ENCODE data around the gene POSTN. TPM values are rescaled to one million over a fixed set of nuclear protein-coding genes. Genes with fewer than 3 reads are reported as not detected.

Gene POSTN
- total RNA-seq, 1 donor, result 1,081 TPM

GRCh38 chr13:37608750-37609339 is 10.3 kb upstream of the POSTN start:
- H3K79me2 ChIP-seq (ENCODE audit: insufficient read depth, low read length), result no peaks in the 10 kb centered on the region
- peak; percentile 60 for TF ChIP-seq CTCF (IDR thresholded peaks at IDR 0.05; ENCODE audit: extremely low read depth, low read depth, low read length)
- H3K27ac ChIP-seq (ENCODE audit: low read depth, low read length), result no peak overlapping the region
- no peaks in the 10 kb centered on the region for H3K9me3 ChIP-seq (ENCODE audit: low read depth, low read length)
- no peak for DNase-seq (ENCODE audit: insufficient read length, low spot score, missing footprints)
- no peaks in the 10 kb centered on the region for H3K4me1 ChIP-seq (ENCODE audit: insufficient read depth, low read length)
- H2AFZ ChIP-seq (ENCODE audit: low read length), result no peak overlapping the region
- H3K27me3 ChIP-seq (ENCODE audit: insufficient read depth, low read length), result no peaks in the 10 kb centered on the region
- no peak overlapping the region for H3K4me3 ChIP-seq (ENCODE audit: insufficient read depth, low read length)
- no peaks in the 10 kb centered on the region for H3K36me3 ChIP-seq (ENCODE audit: insufficient read depth, low read length)
- no peak overlapping the region for H3K4me2 ChIP-seq (ENCODE audit: insufficient read depth, low read length)
- no peaks in the 10 kb centered on the region for H4K20me1 ChIP-seq (ENCODE audit: insufficient read depth, low read length)

DNA sequence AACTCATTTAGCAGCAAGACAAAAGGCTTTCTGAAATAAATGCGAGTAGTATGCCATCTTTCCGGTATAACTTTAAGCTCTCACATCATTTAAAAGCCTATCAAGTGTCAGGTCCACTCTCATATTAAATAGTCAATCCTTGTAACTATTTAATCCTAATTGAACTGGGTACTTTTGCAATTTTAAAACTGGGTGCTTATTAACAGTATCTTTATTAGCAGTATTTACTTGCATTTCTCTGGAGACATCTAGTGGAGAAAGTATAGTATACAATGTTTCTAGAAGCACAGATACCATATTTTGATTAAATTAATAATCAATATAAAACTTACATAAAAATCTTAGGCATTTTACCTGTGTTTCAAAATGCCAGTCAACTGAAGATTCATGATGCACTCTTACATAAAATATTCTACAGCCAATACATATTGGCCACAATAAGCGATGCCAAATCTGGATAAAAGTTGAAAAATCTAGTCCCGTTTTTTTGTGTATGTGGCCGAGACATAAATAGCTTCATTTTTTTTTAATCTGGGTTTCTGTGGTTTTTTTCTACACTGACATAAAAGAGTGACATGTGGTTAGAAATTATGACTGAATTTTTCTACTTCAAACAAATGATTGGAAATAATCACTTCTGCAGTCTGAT is 4.3 kb upstream of the POSTN start:
- no peaks in the 10 kb centered on the region for H3K9me3 ChIP-seq (ENCODE audit: low read depth, low read length)
- H3K27me3 ChIP-seq (ENCODE audit: insufficient read depth, low read length), result no peaks in the 10 kb centered on the region
- H4K20me1 ChIP-seq (ENCODE audit: insufficient read depth, low read length), result no peaks in the 10 kb centered on the region
- H3K4me1 ChIP-seq (ENCODE audit: insufficient read depth, low read length), result peaks cover 19% of the 10 kb centered on the region
- no peaks in the 10 kb centered on the region for H3K36me3 ChIP-seq (ENCODE audit: insufficient read depth, low read length)
- TF ChIP-seq CTCF (IDR thresholded peaks at IDR 0.05; ENCODE audit: extremely low read depth, low read depth, low read length), result peak; percentile 66
- no peak overlapping the region for H3K4me3 ChIP-seq (ENCODE audit: insufficient read depth, low read length)
- H2AFZ ChIP-seq (ENCODE audit: low read length), result peak overlapping the region; percentile 64
- H3K4me2 ChIP-seq (ENCODE audit: insufficient read depth, low read length), result peak overlapping the region; percentile 34
- H3K79me2 ChIP-seq (ENCODE audit: insufficient read depth, low read length), result peaks cover 15% of the 10 kb centered on the region
- H3K27ac ChIP-seq (ENCODE audit: low read depth, low read length), result no peak overlapping the region
- DNase-seq (ENCODE audit: insufficient read length, low spot score, missing footprints), result no peak

- no peaks in the 10 kb centered on the region for H3K27me3 ChIP-seq (ENCODE audit: insufficient read depth, low read length)
- no peaks in the 10 kb centered on the region for H4K20me1 ChIP-seq (ENCODE audit: insufficient read depth, low read length)
- H3K9me3 ChIP-seq (ENCODE audit: low read depth, low read length), result no peaks in the 10 kb centered on the region
- no peak overlapping the region for H3K4me2 ChIP-seq (ENCODE audit: insufficient read depth, low read length)
- no peak overlapping the region for H3K4me3 ChIP-seq (ENCODE audit: insufficient read depth, low read length)
- H3K36me3 ChIP-seq (ENCODE audit: insufficient read depth, low read length), result peaks cover 4% of the 10 kb centered on the region
- H3K79me2 ChIP-seq (ENCODE audit: insufficient read depth, low read length), result peaks cover 24% of the 10 kb centered on the region
- no peak overlapping the region for H3K27ac ChIP-seq (ENCODE audit: low read depth, low read length)
- no peak for TF ChIP-seq CTCF (IDR thresholded peaks at IDR 0.05; ENCODE audit: extremely low read depth, low read depth, low read length)
- peaks cover 22% of the 10 kb centered on the region for H3K4me1 ChIP-seq (ENCODE audit: insufficient read depth, low read length)
- peak overlapping the region; percentile 38 for H2AFZ ChIP-seq (ENCODE audit: low read length)
- DNase-seq (ENCODE audit: insufficient read length, low spot score, missing footprints), result no peak
These were observed 3.3 kb upstream of the POSTN start for GRCh38 chr13:37601648-37602440.

- peaks cover 41% of the 10 kb centered on the region for H3K79me2 ChIP-seq (ENCODE audit: insufficient read depth, low read length)
- DNase-seq (ENCODE audit: insufficient read length, low spot score, missing footprints), result no peak
- peak overlapping the region; percentile 7 for H2AFZ ChIP-seq (ENCODE audit: low read length)
- peak overlapping the region; percentile 75 for H3K4me2 ChIP-seq (ENCODE audit: insufficient read depth, low read length)
- no peak for TF ChIP-seq CTCF (IDR thresholded peaks at IDR 0.05; ENCODE audit: extremely low read depth, low read depth, low read length)
- H3K4me1 ChIP-seq (ENCODE audit: insufficient read depth, low read length), result peaks cover 33% of the 10 kb centered on the region
- H3K27me3 ChIP-seq (ENCODE audit: insufficient read depth, low read length), result no peaks in the 10 kb centered on the region
- H3K9me3 ChIP-seq (ENCODE audit: low read depth, low read length), result no peaks in the 10 kb centered on the region
- H3K4me3 ChIP-seq (ENCODE audit: insufficient read depth, low read length), result peak overlapping the region; percentile 72
- H3K27ac ChIP-seq (ENCODE audit: low read depth, low read length), result peak overlapping the region; percentile 76
- peaks cover 23% of the 10 kb centered on the region for H3K36me3 ChIP-seq (ENCODE audit: insufficient read depth, low read length)
- peaks cover 2% of the 10 kb centered on the region for H4K20me1 ChIP-seq (ENCODE audit: insufficient read depth, low read length)
These were observed 951 bp upstream of the POSTN start for GRCh38 chr13:37599519-37599918.
